H9 (cell line): Measurements from ENCODE around the gene SETBP1. TPM values are rescaled to one million over a fixed set of nuclear protein-coding genes. Genes with fewer than 3 reads are reported as not detected.

Experiments used
- DNase-seq: peaks from one replicate; pipeline ENCODE4 v3.0.0-alpha.2; 2017
- H2AFZ ChIP-seq: one replicate; pipeline ENCODE4 v1.6.1; 2013; ENCODE audit warnings: mild to moderate bottlenecking, low read length, control low read depth, moderate library complexity
- H2AK5ac ChIP-seq: 2 replicates; pipeline ENCODE4 v1.6.1; 2013; ENCODE audit warnings: low read length, control low read depth, mixed read lengths; ENCODE audit not compliant: insufficient read length
- H2BK120ac ChIP-seq: one replicate; pipeline ENCODE4 v1.6.1; 2013; ENCODE audit warnings: low read depth, mild to moderate bottlenecking, low read length, control low read depth, inconsistent platforms; ENCODE audit not compliant: poor library complexity, severe bottlenecking
- H2BK12ac ChIP-seq: 2 replicates; pipeline ENCODE4 v1.6.1; 2013; ENCODE audit warnings: low read length, control low read depth, mixed read lengths, low read depth; ENCODE audit not compliant: insufficient read length
- H2BK15ac ChIP-seq: 2 replicates; pipeline ENCODE4 v1.6.1; 2013; ENCODE audit warnings: low read depth, low read length, control low read depth
- H2BK20ac ChIP-seq: one replicate; pipeline ENCODE4 v1.6.1; 2013; ENCODE audit warnings: low read depth, mild to moderate bottlenecking, low read length, control low read depth, inconsistent platforms; ENCODE audit not compliant: poor library complexity, severe bottlenecking
- H2BK5ac ChIP-seq: 2 replicates; pipeline ENCODE4 v1.6.1; 2013; ENCODE audit warnings: low read length, control low read depth, mixed read lengths; ENCODE audit not compliant: insufficient read length
- H3K14ac ChIP-seq: 2 replicates; pipeline ENCODE4 v1.6.1; 2013; ENCODE audit warnings: low read length, control low read depth; ENCODE audit not compliant: insufficient read depth
- H3K18ac ChIP-seq: 2 replicates; pipeline ENCODE4 v1.6.1; 2013; ENCODE audit warnings: low read depth, mild to moderate bottlenecking, mixed read lengths, low read length, control low read depth; ENCODE audit not compliant: insufficient read length
- H3K23ac ChIP-seq: 2 replicates; pipeline ENCODE4 v1.6.1; 2013; ENCODE audit warnings: low read length, control low read depth, mixed read lengths, low read depth; ENCODE audit not compliant: insufficient read length
- H3K23me2 ChIP-seq: 2 replicates; pipeline ENCODE4 v1.6.1; 2013; ENCODE audit warnings: low read depth, mild to moderate bottlenecking, mixed read lengths, low read length, control low read depth; ENCODE audit not compliant: insufficient read length, poor library complexity, severe bottlenecking
- H3K27ac ChIP-seq: 2 replicates; pipeline ENCODE4 v1.5.1; 2013; ENCODE audit warnings: low read length, control low read depth, mixed read lengths, low read depth; ENCODE audit not compliant: insufficient read length
- H3K27me3 ChIP-seq: 2 replicates; pipeline ENCODE4 v1.6.1; 2013; ENCODE audit warnings: low read length, control low read depth, inconsistent platforms; ENCODE audit not compliant: insufficient read depth
- H3K4ac ChIP-seq: 2 replicates; pipeline ENCODE4 v1.6.1; 2013; ENCODE audit warnings: low read depth, mild to moderate bottlenecking, control low read depth, inconsistent platforms, low read length, moderate library complexity
- H3K4me1 ChIP-seq: 2 replicates; pipeline ENCODE4 v1.6.1; 2013; ENCODE audit warnings: low read length, control low read depth, inconsistent platforms; ENCODE audit not compliant: insufficient read depth
- H3K4me2 ChIP-seq: 2 replicates; pipeline ENCODE4 v1.6.1; 2013; ENCODE audit warnings: low read length, control low read depth, mixed read lengths; ENCODE audit not compliant: insufficient read length, insufficient read depth
- H3K56ac ChIP-seq: 2 replicates; pipeline ENCODE4 v1.6.1; 2013; ENCODE audit warnings: low read depth, mild to moderate bottlenecking, mixed read lengths, low read length, control low read depth; ENCODE audit not compliant: insufficient read length
- H3K79me1 ChIP-seq: 2 replicates; pipeline ENCODE4 v1.6.1; 2013; ENCODE audit warnings: low read depth, mild to moderate bottlenecking, moderate library complexity, low read length, control low read depth, inconsistent platforms; ENCODE audit not compliant: insufficient read depth, poor library complexity, severe bottlenecking
- H3K79me2 ChIP-seq: 2 replicates; pipeline ENCODE4 v1.6.1; 2013; ENCODE audit warnings: low read length, control low read depth, inconsistent platforms; ENCODE audit not compliant: insufficient read depth
- H3K9ac ChIP-seq: 2 replicates; pipeline ENCODE4 v1.6.1; 2013; ENCODE audit warnings: low read length, control low read depth, mixed read lengths; ENCODE audit not compliant: insufficient read length; ENCODE audit errors: extremely low read depth
- H3K9me3 ChIP-seq: one replicate; pipeline ENCODE4 v1.6.1; 2013; ENCODE audit warnings: low read depth, low read length, inconsistent platforms; ENCODE audit not compliant: control insufficient read depth
- H3T11ph ChIP-seq: one replicate; pipeline ENCODE4 v1.6.1; 2013; ENCODE audit warnings: mild to moderate bottlenecking, low read length, control low read depth, inconsistent platforms
- H4K20me1 ChIP-seq: one replicate; pipeline ENCODE4 v1.6.1; 2013; ENCODE audit not compliant: control insufficient read depth, insufficient read length, insufficient read depth
- H4K5ac ChIP-seq: 2 replicates; pipeline ENCODE4 v1.6.1; 2013; ENCODE audit warnings: low read depth, mild to moderate bottlenecking, mixed read lengths, low read length, control low read depth; ENCODE audit not compliant: insufficient read length
- H4K8ac ChIP-seq: replicated peaks from 2 replicates; pipeline ENCODE4 v1.6.1; 2013; ENCODE audit warnings: low read length, control low read depth, mixed read lengths, low read depth; ENCODE audit not compliant: insufficient read length
- H4K91ac ChIP-seq: 2 replicates; pipeline ENCODE4 v1.6.1; 2013; ENCODE audit warnings: low read depth, mild to moderate bottlenecking, moderate library complexity, mixed read lengths, low read length, control low read depth; ENCODE audit not compliant: insufficient read length
- H3K27ac Mint-ChIP-seq, 3 experiments: 2 replicates in 2 of 3; 3 replicates in 1 of 3; pipeline ENCODE4 v1.8.0; 2020 to 2021; ENCODE audit warnings: mixed read lengths in 3 of 3, mild to moderate bottlenecking in 1 of 3, moderate library complexity in 1 of 3
- H3K27me3 Mint-ChIP-seq: 2 replicates; pipeline ENCODE4 v1.8.0; 2021; ENCODE audit warnings: low read depth, mild to moderate bottlenecking, moderate library complexity, mixed read lengths
- H3K36me3 Mint-ChIP-seq, 3 experiments: 2 replicates in 2 of 3; 3 replicates in 1 of 3; pipeline ENCODE4 v1.8.0; 2020 to 2021; ENCODE audit warnings: low read depth in 3 of 3, mixed read lengths in 3 of 3; ENCODE audit not compliant: insufficient read depth in 1 of 3
- H3K4me1 Mint-ChIP-seq, 2 experiments: 2 replicates each; pipeline ENCODE4 v1.8.0; 2020; ENCODE audit warnings: mixed read lengths in 2 of 2
- H3K4me3 Mint-ChIP-seq, 2 experiments: 2 replicates in 1 of 2; 3 replicates in 1 of 2; pipeline ENCODE4 v1.8.0; 2020 to 2021; ENCODE audit warnings: mild to moderate bottlenecking in 2 of 2, mixed read lengths in 2 of 2, moderate library complexity in 1 of 2
- H3K9me3 Mint-ChIP-seq, 2 experiments: 2 replicates in 1 of 2; 3 replicates in 1 of 2; pipeline ENCODE4 v1.8.0; 2020; ENCODE audit warnings: mild to moderate bottlenecking in 2 of 2, mixed read lengths in 2 of 2, moderate library complexity in 1 of 2
- WGBS: extraction: QIAGEN DNeasy Blood & Tissue Kit; methylation state at CpG from one replicate; pipeline ENCODE4 v1.1.7; 2013; ENCODE audit warnings: missing lambda C conversion rate, low lambda C conversion rate, mixed read lengths; ENCODE audit not compliant: insufficient read length; ENCODE audit errors: extremely low coverage; 5-methylcytosine and 5-hydroxymethylcytosine counted together
- microRNA-seq: library from miRNA; unstranded; fragments of <30 nt; microRNA quantifications from one replicate; pipeline ENCODE4, GENCODE V29; 2020; ENCODE audit warnings: borderline microRNAs expressed
- total RNA-seq: library from RNA; stranded (reverse); gene quantifications from 2 replicates; pipeline ENCODE4 v1.2.1, GENCODE V29; 2021
- TF ChIP-seq, protein P1 (sequence below): fragments of 200-600 bp; sonication (generic); conservative IDR thresholded peaks from 3 replicates; pipeline ENCODE4 v1.8.0; 2021; ENCODE audit warnings: antibody characterized with exemption, mild to moderate bottlenecking

Gene SETBP1
- total RNA-seq, 1 experiment from 2014 or later: 4.6 TPM

DNA sequence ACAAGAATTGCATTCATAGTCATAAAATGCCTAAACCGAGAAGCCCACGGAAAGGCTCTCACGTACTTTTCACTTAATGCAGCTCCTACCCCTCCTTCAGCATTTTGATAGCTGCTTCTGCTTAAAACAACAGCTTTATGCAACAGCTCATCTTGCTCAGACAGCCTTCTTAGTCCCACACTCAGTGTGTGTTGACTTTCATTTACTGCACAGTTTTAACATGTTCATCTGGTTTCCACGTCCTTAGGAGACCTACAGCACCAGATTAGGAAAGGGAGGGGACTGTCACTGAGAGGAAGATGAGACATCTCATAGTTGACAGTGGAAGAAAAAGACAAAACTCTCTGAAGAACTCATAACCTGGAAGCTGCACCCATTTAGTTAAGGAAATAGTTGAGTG is 435.4 kb downstream of the SETBP1 start:
- H3K27me3 Mint-ChIP-seq: peaks cover 3% of the 10 kb centered on the region

More for the DNA sequence above, 435.4 kb downstream of the SETBP1 start:
- Histone ChIP-seq H3K23me2 (no peaks in the 10 kb centered on the region), H3K4ac (no peak overlapping the region), H2BK5ac (no peak overlapping the region), H2BK15ac (no peak overlapping the region), H2BK120ac (no peak overlapping the region), H3K79me2 (no peaks in the 10 kb centered on the region), H4K5ac (no peak overlapping the region), H3K56ac (no peak overlapping the region), H2BK12ac (no peak overlapping the region), H3K27ac (no peak overlapping the region), H4K20me1 (no peaks in the 10 kb centered on the region), H3K23ac (no peak overlapping the region), H3K14ac (no peak overlapping the region), H3K27me3 (no peaks in the 10 kb centered on the region), H2AK5ac (no peak overlapping the region), H2BK20ac (no peak overlapping the region), H3K79me1 (no peaks in the 10 kb centered on the region), H3K18ac (no peak overlapping the region), H3T11ph (no peak overlapping the region), H3K4me2 (no peak overlapping the region), H3K4me1 (no peaks in the 10 kb centered on the region), H3K9me3 (no peaks in the 10 kb centered on the region), H4K91ac (no peak overlapping the region), H2AFZ (no peak overlapping the region), H4K8ac (no peak overlapping the region), H3K9ac (no peak overlapping the region)
- no peak overlapping the region for H3K27ac Mint-ChIP-seq
- no peaks in the 10 kb centered on the region for H3K9me3 Mint-ChIP-seq
- no CpG with 5 or more reads among the region's 4 CpGs for WGBS
- H3K4me3 Mint-ChIP-seq: no peak overlapping the region
- TF ChIP-seq, protein P1, sequence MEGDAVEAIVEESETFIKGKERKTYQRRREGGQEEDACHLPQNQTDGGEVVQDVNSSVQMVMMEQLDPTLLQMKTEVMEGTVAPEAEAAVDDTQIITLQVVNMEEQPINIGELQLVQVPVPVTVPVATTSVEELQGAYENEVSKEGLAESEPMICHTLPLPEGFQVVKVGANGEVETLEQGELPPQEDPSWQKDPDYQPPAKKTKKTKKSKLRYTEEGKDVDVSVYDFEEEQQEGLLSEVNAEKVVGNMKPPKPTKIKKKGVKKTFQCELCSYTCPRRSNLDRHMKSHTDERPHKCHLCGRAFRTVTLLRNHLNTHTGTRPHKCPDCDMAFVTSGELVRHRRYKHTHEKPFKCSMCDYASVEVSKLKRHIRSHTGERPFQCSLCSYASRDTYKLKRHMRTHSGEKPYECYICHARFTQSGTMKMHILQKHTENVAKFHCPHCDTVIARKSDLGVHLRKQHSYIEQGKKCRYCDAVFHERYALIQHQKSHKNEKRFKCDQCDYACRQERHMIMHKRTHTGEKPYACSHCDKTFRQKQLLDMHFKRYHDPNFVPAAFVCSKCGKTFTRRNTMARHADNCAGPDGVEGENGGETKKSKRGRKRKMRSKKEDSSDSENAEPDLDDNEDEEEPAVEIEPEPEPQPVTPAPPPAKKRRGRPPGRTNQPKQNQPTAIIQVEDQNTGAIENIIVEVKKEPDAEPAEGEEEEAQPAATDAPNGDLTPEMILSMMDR: no peak
- DNase-seq: no peak
- H3K4me1 Mint-ChIP-seq: no peaks in the 10 kb centered on the region
- no peaks in the 10 kb centered on the region for H3K36me3 Mint-ChIP-seq

Small RNAs within 50 kb of the gene (microRNA-seq; reads per million reads assigned to microRNA genes)
- gene MIR4319: not detected
